Left lung (tissue), 10 donors: ENCODE measurements around the gene GP1BA. TPM values are rescaled to one million over a fixed set of nuclear protein-coding genes. Genes with fewer than 3 reads are reported as not detected.

Experiments used
- ATAC-seq: fragments of 200-7000 bp; cut with Tn5 transposase; one replicate; pipeline ENCODE4 v1.9.1; 2020; ENCODE audit warnings: moderate library complexity
- DNase-seq, 4 donors: peaks; one replicate each; pipeline ENCODE4 v3.0.0-alpha.2; 2013 to 2020
- H3K27ac ChIP-seq, 2 donors: fragments of 200-600 bp; sonication (generic) in 1 of 2; one replicate each; pipeline versions ENCODE4 v1.5.0 to v1.8.0; 2020 to 2021
- H3K27me3 ChIP-seq, 2 donors: fragments of 200-600 bp; sonication (generic) in 1 of 2; one replicate each; pipeline versions ENCODE4 v1.5.0 to v1.8.0; 2020 to 2021
- H3K36me3 ChIP-seq, 2 donors: fragments of 200-600 bp; sonication (generic) in 1 of 2; one replicate each; pipeline versions ENCODE4 v1.5.0 to v1.8.0; 2020 to 2021
- H3K4me1 ChIP-seq, 2 donors: fragments of 200-600 bp; one replicate each; pipeline ENCODE4 v1.8.0; 2021
- H3K4me3 ChIP-seq, 2 donors: fragments of 200-600 bp; sonication (generic) in 1 of 2; one replicate each; pipeline versions ENCODE4 v1.5.0 to v1.8.0; 2020 to 2021; ENCODE audit warnings: mild to moderate bottlenecking in 1 of 2
- H3K9me3 ChIP-seq, 2 donors: fragments of 200-600 bp; sonication (generic) in 1 of 2; one replicate each; pipeline versions ENCODE4 v1.5.0 to v1.8.0; 2020 to 2021
- intact Hi-C, 2 donors: fragments of 100-400 bp; cut with DNase I; formaldehyde crosslinking; loops; one replicate each; pipeline versions ENCODE4 v1.11.2 to v1.14.2; 2022
- polyA plus RNA-seq, 6 donors: library from polyadenylated mRNA; unstranded; fragments of 120-200 nt; gene quantifications; one replicate each; pipeline ENCODE4 v1.2.1, GENCODE V29; 2013; ENCODE audit not compliant: insufficient read length in 6 of 6
- total RNA-seq, 2 donors: library from RNA; stranded (reverse); fragmentation: NEBNext Ultra II Directional; extraction: Animal tissue kit (Norgen Biotek cat#: 25700); gene quantifications; one replicate each; pipeline ENCODE4 v1.2.1, GENCODE V29; 2021
- TF ChIP-seq, protein P1 (sequence below), 2 donors: fragments of 200-600 bp; sonication (generic) in 1 of 2; IDR thresholded peaks; one replicate each; pipeline versions ENCODE4 v1.5.0 to v1.8.0; 2021; ENCODE audit warnings: antibody characterized with exemption in 2 of 2
- donor health status: DM: no; HTN: yes; CAD: no.
- donor health status: DM: no; HTN: no; CAD: no.

GP1BA gene
- total and polyA plus RNA-seq, 8 donors, result 0.31 to 3.7 (median 3.4) TPM

DNA sequence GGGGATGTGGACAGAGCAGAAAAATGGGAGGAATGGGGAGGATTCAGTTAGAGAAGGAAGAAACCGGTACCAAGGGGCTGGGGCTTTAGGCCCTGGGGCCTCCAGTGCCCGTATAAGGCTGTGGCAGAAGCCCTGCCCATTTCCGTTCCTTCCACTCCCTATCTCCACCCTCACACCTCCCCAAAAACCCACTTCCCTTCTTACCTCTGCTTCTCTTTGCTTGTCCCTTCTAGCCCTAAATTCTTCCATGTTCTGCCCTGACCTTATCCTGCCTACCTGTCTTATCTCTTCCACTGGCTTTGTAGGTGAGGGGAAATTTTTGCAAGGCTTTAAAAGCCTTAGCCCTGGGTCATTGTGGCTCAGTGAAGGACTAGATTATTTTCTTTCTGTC lies 12.1 kb downstream of the GP1BA start:
- ATAC-seq (no peak), DNase-seq (peak in 1 of 4 donors; percentile 81)
- H3K4me1 ChIP-seq, result peaks cover 30 to 66% of the 10 kb centered on the region in 2 donors
- H3K9me3 ChIP-seq, result no peaks in the 10 kb centered on the region
- peak overlapping the region; percentile 58 to 100 for H3K27ac ChIP-seq
- H3K4me3 ChIP-seq, result peak overlapping the region in 1 of 2 donors; percentile 100
- TF ChIP-seq, protein P1, sequence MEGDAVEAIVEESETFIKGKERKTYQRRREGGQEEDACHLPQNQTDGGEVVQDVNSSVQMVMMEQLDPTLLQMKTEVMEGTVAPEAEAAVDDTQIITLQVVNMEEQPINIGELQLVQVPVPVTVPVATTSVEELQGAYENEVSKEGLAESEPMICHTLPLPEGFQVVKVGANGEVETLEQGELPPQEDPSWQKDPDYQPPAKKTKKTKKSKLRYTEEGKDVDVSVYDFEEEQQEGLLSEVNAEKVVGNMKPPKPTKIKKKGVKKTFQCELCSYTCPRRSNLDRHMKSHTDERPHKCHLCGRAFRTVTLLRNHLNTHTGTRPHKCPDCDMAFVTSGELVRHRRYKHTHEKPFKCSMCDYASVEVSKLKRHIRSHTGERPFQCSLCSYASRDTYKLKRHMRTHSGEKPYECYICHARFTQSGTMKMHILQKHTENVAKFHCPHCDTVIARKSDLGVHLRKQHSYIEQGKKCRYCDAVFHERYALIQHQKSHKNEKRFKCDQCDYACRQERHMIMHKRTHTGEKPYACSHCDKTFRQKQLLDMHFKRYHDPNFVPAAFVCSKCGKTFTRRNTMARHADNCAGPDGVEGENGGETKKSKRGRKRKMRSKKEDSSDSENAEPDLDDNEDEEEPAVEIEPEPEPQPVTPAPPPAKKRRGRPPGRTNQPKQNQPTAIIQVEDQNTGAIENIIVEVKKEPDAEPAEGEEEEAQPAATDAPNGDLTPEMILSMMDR (IDR thresholded peaks at IDR 0.05), result no peak
- no peaks in the 10 kb centered on the region for H3K27me3 ChIP-seq
- peaks cover 0 to 53% of the 10 kb centered on the region in 2 donors for H3K36me3 ChIP-seq
- intact Hi-C loops, result no loop called here

DNA sequence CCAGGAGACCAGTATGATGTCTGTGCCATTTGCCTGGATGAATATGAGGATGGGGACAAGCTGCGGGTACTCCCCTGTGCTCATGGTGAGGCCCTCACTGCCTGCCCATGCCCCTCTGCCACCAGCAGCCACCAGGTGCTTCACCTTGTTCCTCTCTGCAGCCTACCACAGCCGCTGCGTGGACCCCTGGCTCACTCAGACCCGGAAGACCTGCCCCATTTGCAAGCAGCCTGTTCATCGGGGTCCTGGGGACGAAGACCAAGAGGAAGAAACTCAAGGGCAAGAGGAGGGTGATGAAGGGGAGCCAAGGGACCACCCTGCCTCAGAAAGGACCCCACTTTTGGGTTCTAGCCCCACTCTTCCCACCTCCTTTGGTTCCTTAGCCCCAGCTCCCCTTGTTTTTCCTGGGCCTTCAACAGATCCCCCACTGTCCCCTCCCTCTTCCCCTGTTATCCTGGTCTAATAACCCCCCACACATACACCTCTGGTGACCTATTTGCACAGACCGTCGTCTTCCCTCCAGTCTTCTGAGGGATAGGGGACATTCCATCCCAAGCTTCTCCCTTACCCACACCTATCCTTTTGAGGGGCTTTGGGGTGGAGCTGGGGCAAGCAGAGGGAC lies 12.6 kb downstream of the GP1BA start:
- Histone ChIP-seq H3K4me1 (peaks cover 29 to 64% of the 10 kb centered on the region in 2 donors), H3K4me3 (peak overlapping the region in 1 of 2 donors; percentile 100), H3K9me3 (no peaks in the 10 kb centered on the region), H3K27ac (peak overlapping the region; percentile 58 to 100), H3K27me3 (no peaks in the 10 kb centered on the region), H3K36me3 (peaks cover 0 to 53% of the 10 kb centered on the region in 2 donors)
- ATAC-seq, result no peak
- DNase-seq, result peak in 1 of 4 donors; percentile 78
- intact Hi-C loops, result no loop called here
- TF ChIP-seq, protein P1 (IDR thresholded peaks at IDR 0.05), result no peak

DNA sequence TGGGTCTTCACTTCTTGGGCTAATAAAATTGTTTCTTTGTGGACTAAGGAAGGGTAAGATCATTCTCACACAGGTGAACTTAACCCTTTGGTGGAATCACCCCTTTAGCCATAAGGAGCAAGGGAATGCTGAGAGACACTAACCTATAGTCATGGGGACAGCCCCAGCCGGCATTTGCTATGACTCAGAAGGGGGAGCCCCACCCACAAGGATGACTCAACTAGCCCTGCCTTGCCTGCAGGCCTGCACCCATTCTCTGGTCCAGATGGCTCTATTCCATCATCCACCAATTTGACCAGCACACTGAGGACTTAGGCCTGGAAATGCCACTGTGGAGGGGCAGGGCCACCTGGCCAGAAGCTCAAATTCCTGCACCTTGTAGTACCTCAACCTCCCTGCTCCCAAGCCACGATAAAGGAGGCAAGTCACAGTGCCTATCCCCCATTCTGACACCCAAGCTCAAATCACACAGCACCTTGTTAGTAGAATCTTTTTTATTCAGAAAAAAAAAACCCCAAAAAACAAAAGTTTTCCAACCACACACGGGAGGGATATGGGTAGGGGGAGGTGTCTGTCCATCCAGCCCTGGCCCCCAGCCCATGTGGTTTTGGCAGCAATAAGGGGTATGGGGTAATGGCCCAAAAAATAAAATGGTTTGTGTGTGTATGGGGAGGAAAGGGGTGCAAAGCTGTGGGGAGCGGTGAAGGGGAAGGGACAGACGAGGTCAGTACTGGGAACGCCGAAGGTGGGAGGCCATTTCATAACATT lies 13.3 kb downstream of the GP1BA start:
- Histone ChIP-seq H3K9me3 (no peaks in the 10 kb centered on the region), H3K27ac (peak overlapping the region; percentile 58 to 100), H3K27me3 (no peaks in the 10 kb centered on the region), H3K4me3 (peak overlapping the region in 1 of 2 donors; percentile 100), H3K36me3 (peaks cover 0 to 53% of the 10 kb centered on the region in 2 donors), H3K4me1 (peaks cover 29 to 69% of the 10 kb centered on the region in 2 donors)
- TF ChIP-seq, protein P1 (IDR thresholded peaks at IDR 0.05), result no peak
- intact Hi-C loops, result no loop called here
- peak in 2 of 4 donors; percentile 88 to 93 for DNase-seq
- peak; percentile 11 for ATAC-seq

DNA sequence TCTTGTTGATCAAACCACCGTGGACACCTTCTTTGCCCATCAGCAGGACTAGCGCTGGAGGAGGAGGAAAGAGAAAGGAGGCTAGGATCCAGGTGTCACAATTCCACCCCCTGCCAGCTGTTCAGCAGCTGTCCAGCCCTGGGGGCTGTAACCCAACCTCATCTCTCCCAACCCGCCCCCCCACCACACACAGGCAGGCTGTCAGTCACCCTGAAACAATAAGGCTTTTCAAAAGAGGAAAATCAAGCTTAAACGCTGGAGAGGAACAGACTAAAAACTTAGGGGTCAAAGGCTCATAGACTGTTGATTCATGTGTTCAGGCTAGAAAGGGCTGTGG lies 13.8 kb downstream of the GP1BA start:
- H3K4me1 ChIP-seq, result peaks cover 29 to 71% of the 10 kb centered on the region in 2 donors

More for the DNA sequence above, 13.8 kb downstream of the GP1BA start:
- H3K4me3 ChIP-seq, result peak overlapping the region in 1 of 2 donors; percentile 100
- H3K36me3 ChIP-seq, result peaks cover 0 to 53% of the 10 kb centered on the region in 2 donors
- intact Hi-C loops, result no loop called here
- peak overlapping the region; percentile 99 to 100 for H3K27ac ChIP-seq
- no peaks in the 10 kb centered on the region for H3K9me3 ChIP-seq
- TF ChIP-seq, protein P1 (IDR thresholded peaks at IDR 0.05), result no peak
- no peak for ATAC-seq
- H3K27me3 ChIP-seq, result no peaks in the 10 kb centered on the region
- DNase-seq, result no peak
